ENCODE results near the gene MICAL1.

The MICAL1 gene

GRCh38 chr6:109477184-109477583, 21.6 kb upstream of the MICAL1 start:
- TF ChIP-seq CEBPB (IDR thresholded peaks at IDR 0.05): no peak
- no peak for TF ChIP-seq MAX (IDR thresholded peaks at IDR 0.05)
- no peak for TF ChIP-seq EP300 (IDR thresholded peaks at IDR 0.05; ENCODE audit: borderline replicate concordance)
- TF ChIP-seq TEAD4 (IDR thresholded peaks at IDR 0.05): no peak
- no peak for TF ChIP-seq CREB1 (IDR thresholded peaks at IDR 0.05; ENCODE audit: low read depth)
- TF ChIP-seq RAD21 (IDR thresholded peaks at IDR 0.05; ENCODE audit: low read depth): no peak
- TF ChIP-seq TCF12 (IDR thresholded peaks at IDR 0.05; ENCODE audit: low read depth): no peak
- TF ChIP-seq YY1 (IDR thresholded peaks at IDR 0.05; ENCODE audit: low read depth): no peak
- no peak for TF ChIP-seq NFIC (IDR thresholded peaks at IDR 0.05)
- TF ChIP-seq, protein P1, sequence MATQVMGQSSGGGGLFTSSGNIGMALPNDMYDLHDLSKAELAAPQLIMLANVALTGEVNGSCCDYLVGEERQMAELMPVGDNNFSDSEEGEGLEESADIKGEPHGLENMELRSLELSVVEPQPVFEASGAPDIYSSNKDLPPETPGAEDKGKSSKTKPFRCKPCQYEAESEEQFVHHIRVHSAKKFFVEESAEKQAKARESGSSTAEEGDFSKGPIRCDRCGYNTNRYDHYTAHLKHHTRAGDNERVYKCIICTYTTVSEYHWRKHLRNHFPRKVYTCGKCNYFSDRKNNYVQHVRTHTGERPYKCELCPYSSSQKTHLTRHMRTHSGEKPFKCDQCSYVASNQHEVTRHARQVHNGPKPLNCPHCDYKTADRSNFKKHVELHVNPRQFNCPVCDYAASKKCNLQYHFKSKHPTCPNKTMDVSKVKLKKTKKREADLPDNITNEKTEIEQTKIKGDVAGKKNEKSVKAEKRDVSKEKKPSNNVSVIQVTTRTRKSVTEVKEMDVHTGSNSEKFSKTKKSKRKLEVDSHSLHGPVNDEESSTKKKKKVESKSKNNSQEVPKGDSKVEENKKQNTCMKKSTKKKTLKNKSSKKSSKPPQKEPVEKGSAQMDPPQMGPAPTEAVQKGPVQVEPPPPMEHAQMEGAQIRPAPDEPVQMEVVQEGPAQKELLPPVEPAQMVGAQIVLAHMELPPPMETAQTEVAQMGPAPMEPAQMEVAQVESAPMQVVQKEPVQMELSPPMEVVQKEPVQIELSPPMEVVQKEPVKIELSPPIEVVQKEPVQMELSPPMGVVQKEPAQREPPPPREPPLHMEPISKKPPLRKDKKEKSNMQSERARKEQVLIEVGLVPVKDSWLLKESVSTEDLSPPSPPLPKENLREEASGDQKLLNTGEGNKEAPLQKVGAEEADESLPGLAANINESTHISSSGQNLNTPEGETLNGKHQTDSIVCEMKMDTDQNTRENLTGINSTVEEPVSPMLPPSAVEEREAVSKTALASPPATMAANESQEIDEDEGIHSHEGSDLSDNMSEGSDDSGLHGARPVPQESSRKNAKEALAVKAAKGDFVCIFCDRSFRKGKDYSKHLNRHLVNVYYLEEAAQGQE (IDR thresholded peaks at IDR 0.05; ENCODE audit: low read depth): no peak

DNA sequence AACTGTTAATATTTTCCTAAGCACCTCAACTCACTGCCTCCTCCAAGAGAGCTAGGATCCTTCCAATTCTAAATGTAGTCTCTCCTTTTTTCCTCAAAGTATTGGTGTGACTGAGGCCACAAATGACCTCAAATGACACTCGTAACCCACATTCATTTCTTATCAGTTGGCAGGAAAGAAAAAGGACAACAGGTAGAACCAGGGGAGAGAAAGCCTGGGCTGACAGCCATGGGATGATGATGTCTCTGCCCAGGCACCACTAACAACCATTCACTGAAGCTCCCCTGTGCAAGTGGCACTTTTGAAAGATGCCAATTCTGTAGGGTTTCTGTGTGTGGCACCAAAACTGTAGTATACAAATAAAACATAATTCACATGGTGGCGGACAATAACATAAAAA, 20.1 kb upstream of the MICAL1 start:
- TF ChIP-seq MAX (IDR thresholded peaks at IDR 0.05): no peak
- TF ChIP-seq NFIC (IDR thresholded peaks at IDR 0.05): no peak
- TF ChIP-seq ZBTB7A (IDR thresholded peaks at IDR 0.05; ENCODE audit: low read depth): no peak
- no peak for TF ChIP-seq TEAD4 (IDR thresholded peaks at IDR 0.05)
- TF ChIP-seq, protein P1 (IDR thresholded peaks at IDR 0.05; ENCODE audit: low read depth): no peak
- TF ChIP-seq USF1 (IDR thresholded peaks at IDR 0.05): no peak
- TF ChIP-seq YY1 (IDR thresholded peaks at IDR 0.05; ENCODE audit: low read depth): no peak
- TF ChIP-seq EP300 (IDR thresholded peaks at IDR 0.05; ENCODE audit: borderline replicate concordance): no peak
- TF ChIP-seq CEBPB (IDR thresholded peaks at IDR 0.05): no peak
- no peak for TF ChIP-seq CREB1 (IDR thresholded peaks at IDR 0.05; ENCODE audit: low read depth)
- no peak for TF ChIP-seq FOXM1 (IDR thresholded peaks at IDR 0.05; ENCODE audit: borderline replicate concordance, low read depth)

- TF ChIP-seq CEBPB (IDR thresholded peaks at IDR 0.05) (no peak), RAD21 (IDR thresholded peaks at IDR 0.05; ENCODE audit: low read depth) (no peak), MAX (IDR thresholded peaks at IDR 0.05) (no peak), TCF12 (IDR thresholded peaks at IDR 0.05; ENCODE audit: low read depth) (no peak), EGR1 (IDR thresholded peaks at IDR 0.05) (no peak), FOXM1 (IDR thresholded peaks at IDR 0.05; ENCODE audit: borderline replicate concordance, low read depth) (no peak), CREB1 (IDR thresholded peaks at IDR 0.05; ENCODE audit: low read depth) (no peak), USF1 (IDR thresholded peaks at IDR 0.05) (no peak), NFIC (IDR thresholded peaks at IDR 0.05) (no peak)
- TF ChIP-seq, protein P1 (IDR thresholded peaks at IDR 0.05; ENCODE audit: low read depth): no peak
Measured at GRCh38 chr6:109474995-109475394, 19.4 kb upstream of the MICAL1 start.

- no peak for TF ChIP-seq FOXM1 (IDR thresholded peaks at IDR 0.05; ENCODE audit: borderline replicate concordance, low read depth)
- no peak for TF ChIP-seq CEBPB (IDR thresholded peaks at IDR 0.05)
Measured at GRCh38 chr6:109473120-109473519, 17.5 kb upstream of the MICAL1 start.

Measured in Ishikawa (cell line).